ENCODE data around the gene FLYWCH2. TPM values are rescaled to one million over a fixed set of nuclear protein-coding genes. Genes with fewer than 3 reads are reported as not detected.
A peak's percentile ranks its signal among the peaks of the same experiment; 100 is the strongest.

FLYWCH2 gene
- total and polyA plus RNA-seq, 9 of the 15 experiments (the other 6 are each of a cell fraction or from before 2014, with no cell fraction given): 0.70 to 55.5 (median 7.6) TPM

GRCh38 chr16:2904100-2904921 is 21.3 kb downstream of the FLYWCH2 start (continued):
- TF ChIP-seq CHCHD3 (CRISPR knock-in tag; IDR thresholded peaks at IDR 0.05) (no peak), UBTF (IDR thresholded peaks at IDR 0.05; ENCODE audit: borderline replicate concordance in 1 of 2, low read depth in 2 of 2, low read length in 2 of 2) (peak in 1 of 2 experiments; percentile 65; a peak in 1 of 4 replicates), DNMT1 (IDR thresholded peaks at IDR 0.05) (0 out of 2 replicates have a peak, but pooled peaks have one; percentile 40), POLR2B (IDR thresholded peaks at IDR 0.05; ENCODE audit: low read depth, partially characterized antibody) (peak; percentile 19), ASH1L (IDR thresholded peaks at IDR 0.05; ENCODE audit: borderline replicate concordance, low read depth, partially characterized antibody) (no peak), ID3 (CRISPR knock-in tag; IDR thresholded peaks at IDR 0.05) (no peak), ID3 (tag; IDR thresholded peaks at IDR 0.05) (0 out of 2 replicates have a peak, but pooled peaks have one; percentile 6), ZNF184 (CRISPR knock-in tag; IDR thresholded peaks at IDR 0.05) (no peak), CBX1 (IDR thresholded peaks at IDR 0.05; ENCODE audit: low read depth) (peak; percentile 57; the same call in 1 of the 2 replicates), ELF1 (tag; IDR thresholded peaks at IDR 0.05) (0 out of 2 replicates have a peak, but pooled peaks have one; percentile 58), YY1 (IDR thresholded peaks at IDR 0.05; ENCODE audit: borderline replicate concordance in 1 of 3, control insufficient read depth in 1 of 3, extremely low read depth in 1 of 3, insufficient read depth in 3 of 3, insufficient read length in 1 of 3, insufficient replicate concordance in 2 of 3, low read depth in 1 of 3, low read length in 2 of 3) (peak in 2 of 3 experiments; percentile 71 to 88), EP400 (IDR thresholded peaks at IDR 0.05) (peak; percentile 58), GTF2B (IDR thresholded peaks at IDR 0.05; ENCODE audit: extremely low read depth, insufficient read length) (no peak), ZNF445 (CRISPR knock-in tag; IDR thresholded peaks at IDR 0.05; ENCODE audit: low read depth) (no peak), SPI1 (IDR thresholded peaks at IDR 0.05; ENCODE audit: borderline replicate concordance, low read depth, low read length) (no peak), L3MBTL2 (IDR thresholded peaks at IDR 0.05) (peak; percentile 79), PHF20 (IDR thresholded peaks at IDR 0.05; ENCODE audit: partially characterized antibody) (peak; percentile 17), RNF2 (IDR thresholded peaks at IDR 0.05) (0 out of 2 replicates have a peak, but pooled peaks have one; percentile 18), PML (IDR thresholded peaks at IDR 0.05; ENCODE audit: low read length) (peak; percentile 73), KAT7 (CRISPR knock-in tag; IDR thresholded peaks at IDR 0.05; ENCODE audit: borderline replicate concordance) (peak; percentile 30; the same call in 1 of the 2 replicates), RBM34 (IDR thresholded peaks at IDR 0.05; ENCODE audit: borderline replicate concordance, insufficient read depth, low read length) (no peak), BHLHE40 (IDR thresholded peaks at IDR 0.05; ENCODE audit: low read length) (peak; percentile 48; the same call in 1 of the 2 replicates)
